ENCODE results near the gene TLCD1.
"Not testable (repeated sequence)": the region's sequence is repeated elsewhere in the genome, so short reads cannot be mapped to it uniquely, and the experiment has no call there.

The TLCD1 gene

GRCh38 chr17:28725660-28726225 is 290 bp downstream of the TLCD1 start:
- DNase-seq (ENCODE audit: extremely low read depth, insufficient read length) = no peak
- no peak for TF ChIP-seq CTCF (IDR thresholded peaks at IDR 0.05; ENCODE audit: insufficient read depth, low read length, poor library complexity, severe bottlenecking)
- Histone ChIP-seq H3K27me3 (replicated peaks; ENCODE audit: control insufficient read depth, insufficient read depth, low read length) (no peaks in the 10 kb centered on the region), H3K36me3 (ENCODE audit: control insufficient read depth, insufficient read depth, low read length) (peaks cover 22% of the 10 kb centered on the region), H3K4me3 (replicated peaks; ENCODE audit: low read depth, low read length) (peak overlapping the region; percentile 66)

GRCh38 chr17:28725166-28725659 is 820 bp downstream of the TLCD1 start:
- H3K4me3 ChIP-seq (replicated peaks; ENCODE audit: low read depth, low read length) = peak overlapping the region; percentile 66
- no peaks in the 10 kb centered on the region for H3K27me3 ChIP-seq (replicated peaks; ENCODE audit: control insufficient read depth, insufficient read depth, low read length)
- no peak for DNase-seq (ENCODE audit: extremely low read depth, insufficient read length)
- no peak for TF ChIP-seq CTCF (IDR thresholded peaks at IDR 0.05; ENCODE audit: insufficient read depth, low read length, poor library complexity, severe bottlenecking)
- H3K36me3 ChIP-seq (ENCODE audit: control insufficient read depth, insufficient read depth, low read length) = peaks cover 22% of the 10 kb centered on the region

GRCh38 chr17:28724500-28725165 is 1.4 kb downstream of the TLCD1 start:
- no peak for DNase-seq (ENCODE audit: extremely low read depth, insufficient read length)
- Histone ChIP-seq H3K4me3 (replicated peaks; ENCODE audit: low read depth, low read length) (peak overlapping the region; percentile 66), H3K36me3 (ENCODE audit: control insufficient read depth, insufficient read depth, low read length) (peaks cover 22% of the 10 kb centered on the region), H3K27me3 (replicated peaks; ENCODE audit: control insufficient read depth, insufficient read depth, low read length) (no peaks in the 10 kb centered on the region)
- TF ChIP-seq CTCF (IDR thresholded peaks at IDR 0.05; ENCODE audit: insufficient read depth, low read length, poor library complexity, severe bottlenecking) = no peak

- Histone ChIP-seq H3K4me3 (replicated peaks; ENCODE audit: low read depth, low read length) (peak overlapping the region; percentile 66), H3K36me3 (ENCODE audit: control insufficient read depth, insufficient read depth, low read length) (peaks cover 22% of the 10 kb centered on the region)
- not testable (repeated sequence) for DNase-seq (ENCODE audit: extremely low read depth, insufficient read length); H3K27me3 ChIP-seq (replicated peaks; ENCODE audit: control insufficient read depth, insufficient read depth, low read length)
Observed at GRCh38 chr17:28723836-28724499, 2.1 kb downstream of the TLCD1 start.

- H3K36me3 ChIP-seq (ENCODE audit: control insufficient read depth, insufficient read depth, low read length) = peaks cover 22% of the 10 kb centered on the region
Observed at GRCh38 chr17:28723159-28723835, 2.7 kb downstream of the TLCD1 start.

More at GRCh38 chr17:28723159-28723835, 2.7 kb downstream of the TLCD1 start:
- Histone ChIP-seq H3K4me3 (replicated peaks; ENCODE audit: low read depth, low read length) (peak overlapping the region; percentile 99), H3K27me3 (replicated peaks; ENCODE audit: control insufficient read depth, insufficient read depth, low read length) (no peaks in the 10 kb centered on the region)
- TF ChIP-seq CTCF (IDR thresholded peaks at IDR 0.05; ENCODE audit: insufficient read depth, low read length, poor library complexity, severe bottlenecking) = no peak
- no peak for DNase-seq (ENCODE audit: extremely low read depth, insufficient read length)
